Psoas muscle (tissue), 8 donors: ENCODE measurements around the gene PSEN2. TPM values are rescaled to one million over a fixed set of nuclear protein-coding genes. Genes with fewer than 3 reads are reported as not detected.
"Not testable (repeated sequence)": the region's sequence is repeated elsewhere in the genome, so short reads cannot be mapped to it uniquely, and the experiment has no call there.

Experiments used
- ATAC-seq, 4 donors: fragments of 200-7000 bp; cut with Tn5 transposase; one replicate each; pipeline ENCODE4 v1.9.1; 2020; ENCODE audit warnings: moderate library complexity in 3 of 4, mild to moderate bottlenecking in 2 of 4
- DNase-seq, 2 donors: peaks; one replicate each; pipeline ENCODE4 v3.0.0-alpha.2; 2020
- H3K27ac ChIP-seq: fragments of 200-600 bp; one replicate; pipeline ENCODE4 v1.8.0; 2022
- H3K27me3 ChIP-seq, 3 donors: fragments of 200-600 bp in 1 of 3; one replicate each; pipeline versions ENCODE4 v1.6.1 to v1.8.0; 2013 to 2022; ENCODE audit warnings: low read length in 2 of 3, mild to moderate bottlenecking in 2 of 3, moderate library complexity in 1 of 3; ENCODE audit not compliant: insufficient read depth in 3 of 3
- H3K36me3 ChIP-seq, 2 donors: fragments of 200-600 bp in 1 of 2; one replicate each; pipeline versions ENCODE4 v1.6.1 to v1.8.0; 2013 to 2022; ENCODE audit warnings: low read depth in 1 of 2, mild to moderate bottlenecking in 1 of 2, moderate library complexity in 1 of 2; ENCODE audit not compliant: insufficient read depth in 1 of 2
- H3K4me1 ChIP-seq: fragments of 200-600 bp; one replicate; pipeline ENCODE4 v1.8.0; 2022
- H3K4me3 ChIP-seq: fragments of 200-600 bp; one replicate; pipeline ENCODE4 v1.8.0; 2022; ENCODE audit warnings: mild to moderate bottlenecking
- H3K9me3 ChIP-seq: fragments of 200-600 bp; one replicate; pipeline ENCODE4 v1.8.0; 2022
- CTCF ChIP-seq: fragments of 200-600 bp; IDR thresholded peaks from one replicate; pipeline ENCODE4 v1.8.0; 2022; ENCODE audit warnings: antibody characterized with exemption
- WGBS, 3 donors: extraction: QIAGEN DNeasy Blood & Tissue Kit; methylation state at CpG; one replicate each; pipeline versions ENCODE4 v1.1.6 to v1.1.7; 2013; 5-methylcytosine and 5-hydroxymethylcytosine counted together
- intact Hi-C, 2 donors: fragments of 100-400 bp; cut with DNase I; formaldehyde crosslinking; loops; one replicate each; pipeline versions ENCODE4 v1.11.0 to v1.14.2; 2022
- polyA plus RNA-seq, 3 donors: library from polyadenylated mRNA; stranded (reverse); fragments of 200-250 nt; gene quantifications; one replicate each; pipeline ENCODE4 v1.2.3, GENCODE V29; 2013
- total RNA-seq, 4 donors: library from RNA; stranded (reverse); fragmentation: NEBNext Ultra II Directional in 2 of 4; extraction: Animal tissue kit (Norgen Biotek cat#: 25700) in 2 of 4; gene quantifications; one replicate each; pipeline versions ENCODE4 v1.2.1 to v1.2.4, GENCODE V29; 2021 to 2023
- donor health status: healthy with polysubstance abuse.
- donor health status: DM: no; HTN: no; CAD: no; lungs with moderate emphysema.
- donor health status: Bipolar disorder and iron deficiency.
- donor health status: healthy.
- donor health status: DM: yes; HTN: yes; CAD: no.
- donor health status: DM: no; HTN: no; CAD: no.
- donor health status: DM: no; HTN: no; CAD: no.
- donor health status: DM: yes; HTN: yes; CAD: no.

PSEN2 gene
- total and polyA plus RNA-seq, 7 donors: 15.5 to 31.5 (median 26.9) TPM

- peaks cover 24% of the 10 kb centered on the region for H3K4me1 ChIP-seq
- peak overlapping the region; percentile 87 for H3K27ac ChIP-seq
- H3K27me3 ChIP-seq: no peaks in the 10 kb centered on the region
- no peak for DNase-seq
- H3K4me3 ChIP-seq: no peak overlapping the region
- no peak for TF ChIP-seq CTCF
- no peaks in the 10 kb centered on the region for H3K36me3 ChIP-seq
- 47 to 89% (median 84%) methylated on average over 1 of the region's 1 CpG for WGBS, 3 donors
- no peaks in the 10 kb centered on the region for H3K9me3 ChIP-seq
- intact Hi-C loops: loop anchor here in 1 of 2 donors (5.0 to 10.0 kb wide), 3 partner anchors 62 to 515 kb away; no protein-coding TSS in a partner anchor
- peak; percentile 31 to 59 (median 43) for ATAC-seq
These were observed 49.6 kb downstream of the PSEN2 start for GRCh38 chr1:226919995-226920394.

- no peak for TF ChIP-seq CTCF
- H3K4me1 ChIP-seq: peaks cover 24% of the 10 kb centered on the region
- no peaks in the 10 kb centered on the region for H3K36me3 ChIP-seq
- ATAC-seq (peak; percentile 88 to 95 (median 92)), DNase-seq (peak; percentile 65 to 90)
- H3K9me3 ChIP-seq: no peaks in the 10 kb centered on the region
- 25 to 46% (median 36%) methylated on average over 2 of the region's 2 CpGs for WGBS, 3 donors
- H3K4me3 ChIP-seq: no peak overlapping the region
- H3K27me3 ChIP-seq: no peaks in the 10 kb centered on the region
- intact Hi-C loops: no loop called here
- H3K27ac ChIP-seq: peak overlapping the region; percentile 87
These were observed 50.1 kb downstream of the PSEN2 start for GRCh38 chr1:226920446-226920894.

GRCh38 chr1:226921504-226921903 is 51.1 kb downstream of the PSEN2 start:
- Histone ChIP-seq H3K4me1 (peaks cover 24% of the 10 kb centered on the region), H3K9me3 (no peaks in the 10 kb centered on the region), H3K4me3 (no peak overlapping the region), H3K27me3 (no peaks in the 10 kb centered on the region), H3K27ac (peak overlapping the region; percentile 87), H3K36me3 (no peaks in the 10 kb centered on the region)
- WGBS, 3 donors: 37 to 52% (median 47%) methylated on average over 5 of the region's 5 CpGs
- ATAC-seq: peak; percentile 34 to 73 (median 49)
- no peak for DNase-seq
- intact Hi-C loops: no loop called here
- TF ChIP-seq CTCF: no peak

- intact Hi-C loops, H3K9me3 ChIP-seq, H3K27ac ChIP-seq, H3K36me3 ChIP-seq, DNase-seq, H3K27me3 ChIP-seq, ATAC-seq, H3K4me1 ChIP-seq, H3K4me3 ChIP-seq: not testable (repeated sequence)
- 93 to 96% (median 94%) methylated on average over 5 of the region's 5 CpGs for WGBS, 3 donors
These were observed 59.1 kb downstream of the PSEN2 start for GRCh38 chr1:226929260-226930111.

GRCh38 chr1:226934483-226935237 is 64.2 kb downstream of the PSEN2 start:
- no peak overlapping the region for H3K4me3 ChIP-seq
- no peaks in the 10 kb centered on the region for H3K27me3 ChIP-seq
- H3K27ac ChIP-seq: no peak overlapping the region
- WGBS, 3 donors: 63 to 97% (median 91%) methylated on average over 3 of the region's 3 CpGs
- intact Hi-C loops: no loop called here
- peaks cover 9% of the 10 kb centered on the region for H3K4me1 ChIP-seq
- peaks cover 7% of the 10 kb centered on the region for H3K9me3 ChIP-seq
- DNase-seq: no peak
- ATAC-seq: no peak
- TF ChIP-seq CTCF: no peak
- H3K36me3 ChIP-seq: peaks cover 0 to 5% of the 10 kb centered on the region in 2 donors
